ENCODE results near the gene MT2A. TPM values are rescaled to one million over a fixed set of nuclear protein-coding genes. Genes with fewer than 3 reads are reported as not detected.

The MT2A gene
- total RNA-seq = 100 to 1,000 TPM in 1 of 4 donors, 10 to 100 TPM in 3; 42.8 to 285 (median 54.6) TPM

GRCh38 chr16:56608043-56608875 lies at the start of gene MT2A:
Gene MT2A, plus strand, starts transcription at chr16:56608584. Its CDS starts 72 bp downstream, at chr16:56608656.
- H3K27me3 ChIP-seq = no peaks in the 10 kb centered on the region
- peak within 1 kb of the TSS; percentile 61 to 67 (median 64) for H3K4me3 ChIP-seq (replicated peaks in 1 of 3)
- TF ChIP-seq CTCF (IDR thresholded peaks at IDR 0.05) (no peak), POLR2A (IDR thresholded peaks at IDR 0.05) (peak; percentile 45 to 94)
- DNase-seq = peak; percentile 97
- intact Hi-C loops (cut with DNase I) = loop anchor here (5.0 to 10.0 kb wide), 2 partner anchors 79 to 93 kb away; no protein-coding TSS in a partner anchor
- H3K27ac ChIP-seq = peak within 1 kb of the TSS; percentile 89 to 98 (median 97)
- 5 to 13% methylated on average over 21 to 57 of the region's 62 CpGs for WGBS, 2 donors
- peaks cover 47 to 51% of the 10 kb centered on the region in 2 donors for H3K4me1 ChIP-seq
- no peaks in the 10 kb centered on the region for H3K9me3 ChIP-seq
- no peaks in the 10 kb centered on the region for H3K36me3 ChIP-seq

- TF ChIP-seq POLR2A (IDR thresholded peaks at IDR 0.05) (no peak), CTCF (IDR thresholded peaks at IDR 0.05) (no peak)
- Histone ChIP-seq H3K27ac (no peak overlapping the region), H3K4me1 (no peaks in the 10 kb centered on the region), H3K9me3 (no peaks in the 10 kb centered on the region), H3K36me3 (no peaks in the 10 kb centered on the region), H3K27me3 (no peaks in the 10 kb centered on the region), H3K4me3 (replicated peaks in 1 of 3) (no peak overlapping the region)
- WGBS, 2 donors = 89 to 95% methylated on average over 4 of the region's 4 CpGs
- intact Hi-C loops (cut with DNase I) = no loop called here
- DNase-seq = no peak
Measured at GRCh38 chr16:56559109-56559508, 49.3 kb upstream of the MT2A start.

GRCh38 chr16:56560447-56560846 lies 47.9 kb upstream of the MT2A start:
- Histone ChIP-seq H3K9me3 (no peaks in the 10 kb centered on the region), H3K4me1 (no peaks in the 10 kb centered on the region), H3K27ac (no peak overlapping the region), H3K36me3 (no peaks in the 10 kb centered on the region), H3K4me3 (replicated peaks in 1 of 3) (no peak overlapping the region), H3K27me3 (no peaks in the 10 kb centered on the region)
- 35 to 38% methylated on average over 1 of the region's 1 CpG for WGBS, 2 donors
- intact Hi-C loops (cut with DNase I) = no loop called here
- DNase-seq = no peak
- no peak for TF ChIP-seq CTCF (IDR thresholded peaks at IDR 0.05)
- no peak for TF ChIP-seq POLR2A (IDR thresholded peaks at IDR 0.05)

GRCh38 chr16:56561126-56561525 lies 47.3 kb upstream of the MT2A start:
- TF ChIP-seq CTCF (IDR thresholded peaks at IDR 0.05) (no peak), POLR2A (IDR thresholded peaks at IDR 0.05) (no peak)
- Histone ChIP-seq H3K4me1 (no peaks in the 10 kb centered on the region), H3K4me3 (replicated peaks in 1 of 3) (no peak overlapping the region), H3K27me3 (no peaks in the 10 kb centered on the region), H3K27ac (no peak overlapping the region), H3K36me3 (no peaks in the 10 kb centered on the region), H3K9me3 (no peaks in the 10 kb centered on the region)
- no peak for DNase-seq
- WGBS, 2 donors = 78 to 81% methylated on average over 1 of the region's 1 CpG
- intact Hi-C loops (cut with DNase I) = no loop called here

- Histone ChIP-seq H3K9me3 (no peaks in the 10 kb centered on the region), H3K27me3 (no peaks in the 10 kb centered on the region), H3K4me1 (no peaks in the 10 kb centered on the region), H3K4me3 (replicated peaks in 1 of 3) (no peak within 1 kb of the TSS), H3K36me3 (no peaks in the 10 kb centered on the region), H3K27ac (no peak within 1 kb of the TSS)
- TF ChIP-seq CTCF (IDR thresholded peaks at IDR 0.05) (no peak), POLR2A (IDR thresholded peaks at IDR 0.05) (no peak)
- no peak for DNase-seq
- WGBS, 2 donors = 84 to 86% methylated on average over 11 to 12 of the region's 12 CpGs
- intact Hi-C loops (cut with DNase I) = no loop called here
Measured at GRCh38 chr16:56564793-56565477, 43.4 kb upstream of the MT2A start, which contains the start of gene MT4. Gene MT4, plus strand, starts transcription at chr16:56565073. Its CDS starts 56 bp downstream, at chr16:56565129.
